ENCODE results near the gene UBALD2.

DNA sequence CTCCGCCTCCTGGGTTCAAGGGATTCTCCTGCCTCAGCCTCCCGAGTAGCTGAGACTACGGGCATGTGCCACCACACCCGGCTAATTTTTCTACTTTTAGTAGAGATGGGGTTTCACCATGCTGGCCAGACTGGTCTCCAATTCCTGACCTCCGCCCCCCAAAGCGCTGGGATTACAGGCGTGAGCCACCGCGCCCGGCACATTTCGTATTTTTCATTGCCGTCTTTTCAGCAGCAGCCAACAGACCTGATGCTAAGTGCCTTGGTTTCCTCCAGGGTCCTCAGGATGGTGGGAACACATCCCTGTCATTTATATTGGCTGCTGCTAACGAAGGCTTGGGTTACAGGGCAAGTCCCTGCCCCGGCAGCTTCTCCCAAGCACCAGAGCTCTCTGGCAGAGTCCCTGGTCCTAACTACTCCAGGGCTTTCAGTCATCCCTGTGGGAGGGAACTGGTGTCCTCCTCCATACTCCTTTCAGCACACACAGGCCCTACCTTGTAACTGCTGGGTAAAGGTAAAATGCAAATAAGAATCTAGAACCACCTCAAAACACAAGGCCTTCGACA lies 23.4 kb upstream of the UBALD2 start:
- TF ChIP-seq, protein P1, sequence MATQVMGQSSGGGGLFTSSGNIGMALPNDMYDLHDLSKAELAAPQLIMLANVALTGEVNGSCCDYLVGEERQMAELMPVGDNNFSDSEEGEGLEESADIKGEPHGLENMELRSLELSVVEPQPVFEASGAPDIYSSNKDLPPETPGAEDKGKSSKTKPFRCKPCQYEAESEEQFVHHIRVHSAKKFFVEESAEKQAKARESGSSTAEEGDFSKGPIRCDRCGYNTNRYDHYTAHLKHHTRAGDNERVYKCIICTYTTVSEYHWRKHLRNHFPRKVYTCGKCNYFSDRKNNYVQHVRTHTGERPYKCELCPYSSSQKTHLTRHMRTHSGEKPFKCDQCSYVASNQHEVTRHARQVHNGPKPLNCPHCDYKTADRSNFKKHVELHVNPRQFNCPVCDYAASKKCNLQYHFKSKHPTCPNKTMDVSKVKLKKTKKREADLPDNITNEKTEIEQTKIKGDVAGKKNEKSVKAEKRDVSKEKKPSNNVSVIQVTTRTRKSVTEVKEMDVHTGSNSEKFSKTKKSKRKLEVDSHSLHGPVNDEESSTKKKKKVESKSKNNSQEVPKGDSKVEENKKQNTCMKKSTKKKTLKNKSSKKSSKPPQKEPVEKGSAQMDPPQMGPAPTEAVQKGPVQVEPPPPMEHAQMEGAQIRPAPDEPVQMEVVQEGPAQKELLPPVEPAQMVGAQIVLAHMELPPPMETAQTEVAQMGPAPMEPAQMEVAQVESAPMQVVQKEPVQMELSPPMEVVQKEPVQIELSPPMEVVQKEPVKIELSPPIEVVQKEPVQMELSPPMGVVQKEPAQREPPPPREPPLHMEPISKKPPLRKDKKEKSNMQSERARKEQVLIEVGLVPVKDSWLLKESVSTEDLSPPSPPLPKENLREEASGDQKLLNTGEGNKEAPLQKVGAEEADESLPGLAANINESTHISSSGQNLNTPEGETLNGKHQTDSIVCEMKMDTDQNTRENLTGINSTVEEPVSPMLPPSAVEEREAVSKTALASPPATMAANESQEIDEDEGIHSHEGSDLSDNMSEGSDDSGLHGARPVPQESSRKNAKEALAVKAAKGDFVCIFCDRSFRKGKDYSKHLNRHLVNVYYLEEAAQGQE (IDR thresholded peaks at IDR 0.05; ENCODE audit: low read depth, low read length): no peak
- no peak for TF ChIP-seq RFX5 (IDR thresholded peaks at IDR 0.05; ENCODE audit: low read length)
